Activated naive CD4-positive, alpha-beta T cell treated with anti-CD3 and anti-CD28 coated beads, Interleukin-2, amount 10 ng/mL, durations not matched to agents 7 days and 5 days (primary cell): ENCODE data around the gene UBQLN1.

Source experiments
- CTCF ChIA-PET: fragments of 350-600 bp; sonication (Branson Sonifier 250); formaldehyde crosslinking; loops from one replicate; lab custom pipeline; 2021; ENCODE audit warnings: antibody characterized with exemption; lab: Charles Lee
- DNase-seq: peaks from one replicate; pipeline ENCODE4 v3.0.0-alpha.2; 2020
- H3K27ac Mint-ChIP-seq: one replicate; pipeline ENCODE4 v1.8.0; 2021; ENCODE audit warnings: mild to moderate bottlenecking, moderate library complexity, mixed read lengths
- H3K27me3 Mint-ChIP-seq: one replicate; pipeline ENCODE4 v1.8.0; 2021; ENCODE audit warnings: mild to moderate bottlenecking, mixed read lengths
- H3K36me3 Mint-ChIP-seq: one replicate; pipeline ENCODE4 v1.8.0; 2021; ENCODE audit warnings: mixed read lengths
- H3K4me1 Mint-ChIP-seq: one replicate; pipeline ENCODE4 v1.8.0; 2021; ENCODE audit warnings: mixed read lengths
- H3K4me3 Mint-ChIP-seq: one replicate; pipeline ENCODE4 v1.8.0; 2021; ENCODE audit warnings: mild to moderate bottlenecking, moderate library complexity, mixed read lengths
- H3K9me3 Mint-ChIP-seq: one replicate; pipeline ENCODE4 v1.8.0; 2021; ENCODE audit warnings: mixed read lengths

Gene UBQLN1

DNA sequence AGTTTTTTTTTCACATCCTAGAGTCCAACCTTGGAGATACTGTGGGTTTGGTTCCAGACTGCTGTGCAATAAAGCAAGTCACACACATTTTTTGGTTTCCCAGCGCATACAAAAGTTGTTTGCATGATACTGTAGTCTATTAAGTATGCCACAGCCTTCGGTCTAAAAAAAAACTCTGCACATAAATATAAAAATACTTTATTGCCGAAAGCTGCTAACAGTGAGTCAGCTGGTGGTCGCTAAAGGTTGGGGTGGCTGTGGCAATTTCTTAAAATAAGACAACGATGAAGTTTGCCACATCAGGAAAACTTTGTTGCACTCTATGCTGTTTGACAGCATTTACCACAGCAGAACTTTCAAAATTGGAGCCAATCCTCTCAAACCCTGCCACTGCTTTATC, 37.4 kb downstream of the UBQLN1 start:
- H3K36me3 Mint-ChIP-seq, result peaks cover 51% of the 10 kb centered on the region
- no peak overlapping the region for H3K4me3 Mint-ChIP-seq
- H3K9me3 Mint-ChIP-seq, result no peaks in the 10 kb centered on the region
- no peaks in the 10 kb centered on the region for H3K27me3 Mint-ChIP-seq
- peaks cover 9% of the 10 kb centered on the region for H3K4me1 Mint-ChIP-seq
- CTCF ChIA-PET, result no interaction called here
- H3K27ac Mint-ChIP-seq, result peak overlapping the region; percentile 5
- DNase-seq, result no peak

DNA sequence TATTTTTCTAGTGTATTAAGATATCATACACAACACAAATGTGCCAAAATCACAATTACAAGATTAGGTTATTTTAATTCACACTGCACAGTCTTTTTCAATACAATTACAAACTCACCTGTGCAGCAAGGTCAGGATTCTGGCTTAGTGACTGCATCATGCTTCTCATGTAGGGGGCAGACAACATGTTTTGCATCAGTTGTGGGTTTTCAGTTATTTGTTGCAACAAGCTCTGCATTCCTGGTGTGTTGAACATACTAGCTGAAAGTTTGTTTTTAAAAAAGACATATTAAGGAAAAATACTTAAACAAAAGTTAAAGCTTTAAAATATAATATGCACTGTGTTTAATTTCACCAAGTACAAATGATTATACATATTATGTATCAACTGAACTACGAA, 38.7 kb downstream of the UBQLN1 start:
- H3K36me3 Mint-ChIP-seq, result peaks cover 49% of the 10 kb centered on the region
- no peak overlapping the region for H3K4me3 Mint-ChIP-seq
- no peak for DNase-seq
- CTCF ChIA-PET, result interaction anchor here (0.7 kb wide), 1 partner anchor 16 kb away, joined by 3 read pairs; no protein-coding TSS in a partner anchor
- no peaks in the 10 kb centered on the region for H3K27me3 Mint-ChIP-seq
- H3K4me1 Mint-ChIP-seq, result peaks cover 9% of the 10 kb centered on the region
- no peaks in the 10 kb centered on the region for H3K9me3 Mint-ChIP-seq
- no peak overlapping the region for H3K27ac Mint-ChIP-seq

DNA sequence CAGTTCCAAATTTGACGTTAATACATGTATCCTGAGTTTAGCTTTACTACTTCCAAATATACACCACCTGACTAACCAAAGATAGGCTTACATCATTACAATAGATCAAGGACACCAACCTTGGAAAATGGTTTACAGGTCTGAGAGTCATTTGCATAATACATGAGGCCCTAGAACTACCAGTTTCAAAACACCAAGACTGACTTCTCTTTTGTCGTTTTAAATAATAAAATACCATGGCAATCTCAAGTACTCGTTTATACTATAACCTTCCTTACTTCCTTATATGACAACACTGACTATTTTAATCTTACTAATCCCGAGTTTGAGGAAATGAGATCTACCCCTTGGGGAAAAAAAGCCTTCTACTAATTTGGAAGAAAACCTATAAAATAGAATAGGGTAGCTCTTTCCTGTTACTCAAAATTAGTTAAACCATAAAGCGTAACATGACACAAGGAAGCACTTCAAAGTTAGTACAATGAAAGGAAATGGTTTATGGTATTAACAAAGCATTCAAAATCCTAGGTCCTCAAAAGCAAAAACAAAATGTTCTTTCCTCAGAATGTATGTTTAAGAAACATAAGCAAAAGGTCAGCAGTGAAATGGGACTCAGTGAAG, 42.1 kb downstream of the UBQLN1 start:
- Mint-ChIP-seq H3K4me1 (peaks cover 9% of the 10 kb centered on the region), H3K27me3 (no peaks in the 10 kb centered on the region), H3K9me3 (no peaks in the 10 kb centered on the region), H3K27ac (no peak overlapping the region), H3K36me3 (peaks cover 45% of the 10 kb centered on the region), H3K4me3 (no peak overlapping the region)
- CTCF ChIA-PET, result interaction anchor here (0.9 to 2.1 kb wide), 2 partner anchors 14 to 17 kb away, joined by 4 to 9 read pairs; no protein-coding TSS in a partner anchor
- no peak for DNase-seq

DNA sequence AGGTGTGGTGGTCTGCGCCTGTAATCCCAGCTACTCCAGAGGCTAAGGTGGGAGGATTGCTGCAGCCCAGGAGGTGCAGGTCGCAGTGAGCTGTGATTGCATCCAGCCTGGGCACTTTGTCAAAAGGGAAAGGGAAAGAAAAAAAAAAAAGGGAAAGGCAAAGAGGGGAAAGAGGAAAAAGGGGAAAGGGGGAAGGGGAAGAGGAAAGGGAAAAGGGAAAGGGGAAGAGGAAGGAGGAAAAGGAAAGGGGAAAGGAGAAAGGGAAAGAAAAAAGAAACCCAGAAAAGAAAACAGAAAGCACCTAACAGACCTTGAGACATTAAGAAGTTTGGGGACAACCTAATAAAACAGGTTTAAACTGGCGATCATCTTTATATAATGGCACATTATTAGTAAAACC, 44.8 kb downstream of the UBQLN1 start:
- H3K27ac Mint-ChIP-seq, result peak overlapping the region; percentile 33
- H3K36me3 Mint-ChIP-seq, result peaks cover 50% of the 10 kb centered on the region
- CTCF ChIA-PET, result interaction anchor here (1.4 to 1.7 kb wide), 2 partner anchors 11 to 13 kb away, joined by 6 to 8 read pairs; no protein-coding TSS in a partner anchor
- H3K4me1 Mint-ChIP-seq, result peaks cover 9% of the 10 kb centered on the region
- no peak for DNase-seq
- H3K27me3 Mint-ChIP-seq, result no peaks in the 10 kb centered on the region
- no peak overlapping the region for H3K4me3 Mint-ChIP-seq
- no peaks in the 10 kb centered on the region for H3K9me3 Mint-ChIP-seq

DNA sequence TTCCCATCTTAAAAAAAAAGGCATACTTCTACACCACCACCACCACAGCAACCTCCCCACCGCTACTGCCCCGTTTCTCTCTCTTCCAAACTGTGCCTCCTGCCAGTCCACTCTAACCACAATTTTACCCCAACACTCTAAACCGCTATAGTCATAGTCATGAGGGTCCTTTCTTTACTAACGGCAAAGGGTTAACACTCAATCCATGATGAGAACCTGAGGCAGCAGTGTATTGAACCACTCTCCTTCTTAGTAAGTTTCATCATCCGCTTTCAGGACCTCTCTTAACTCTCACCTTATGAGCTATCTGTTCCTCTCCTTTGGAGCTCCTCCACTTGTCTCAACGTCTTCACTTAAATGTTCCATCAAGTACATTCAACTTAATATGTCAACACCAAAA, 50.8 kb downstream of the UBQLN1 start:
- Mint-ChIP-seq H3K9me3 (no peaks in the 10 kb centered on the region), H3K4me3 (no peak overlapping the region), H3K27me3 (no peaks in the 10 kb centered on the region), H3K4me1 (no peaks in the 10 kb centered on the region), H3K36me3 (peaks cover 39% of the 10 kb centered on the region), H3K27ac (no peak overlapping the region)
- no peak for DNase-seq
- CTCF ChIA-PET, result interaction anchor here (0.6 to 1.3 kb wide), 2 partner anchors 21 to 36 kb away, joined by 3 to 4 read pairs; no protein-coding TSS in a partner anchor

DNA sequence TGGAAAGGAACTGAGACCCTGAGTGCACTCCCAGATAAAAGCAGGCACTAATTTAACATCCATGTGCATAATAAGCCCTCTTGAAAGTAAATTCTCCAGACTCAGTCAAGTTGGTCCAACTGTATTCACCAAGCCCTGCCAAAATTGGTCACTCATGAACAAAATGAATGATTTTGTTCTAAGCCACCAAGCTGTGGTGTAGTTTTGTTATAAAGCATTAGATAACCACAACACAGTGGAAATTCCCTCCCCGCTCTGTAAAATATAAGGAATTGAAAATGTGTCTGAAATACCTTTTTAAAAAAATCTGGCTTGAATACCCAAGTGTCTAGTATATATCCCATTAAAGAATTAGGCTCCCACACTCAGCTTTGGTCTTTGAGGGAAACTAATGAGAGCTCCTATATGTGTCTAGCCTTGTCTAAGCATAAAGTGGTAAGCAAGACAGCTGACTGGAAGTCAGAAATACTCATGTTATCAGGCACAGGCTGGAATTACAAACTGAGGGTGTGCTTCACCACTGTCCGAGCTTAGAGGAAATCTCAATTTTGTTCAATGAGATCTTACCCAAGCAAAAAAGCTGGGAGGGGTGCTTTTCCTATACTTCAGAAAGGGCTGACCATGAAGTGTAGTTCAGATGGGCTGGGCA, 51.6 kb downstream of the UBQLN1 start:
- CTCF ChIA-PET, result interaction anchor here (0.6 to 1.3 kb wide), 2 partner anchors 22 to 36 kb away, joined by 3 to 4 read pairs; no protein-coding TSS in a partner anchor
- H3K4me3 Mint-ChIP-seq, result no peak overlapping the region
- no peaks in the 10 kb centered on the region for H3K4me1 Mint-ChIP-seq
- DNase-seq, result no peak
- no peak overlapping the region for H3K27ac Mint-ChIP-seq
- H3K36me3 Mint-ChIP-seq, result peaks cover 41% of the 10 kb centered on the region
- H3K27me3 Mint-ChIP-seq, result no peaks in the 10 kb centered on the region
- H3K9me3 Mint-ChIP-seq, result no peaks in the 10 kb centered on the region

DNA sequence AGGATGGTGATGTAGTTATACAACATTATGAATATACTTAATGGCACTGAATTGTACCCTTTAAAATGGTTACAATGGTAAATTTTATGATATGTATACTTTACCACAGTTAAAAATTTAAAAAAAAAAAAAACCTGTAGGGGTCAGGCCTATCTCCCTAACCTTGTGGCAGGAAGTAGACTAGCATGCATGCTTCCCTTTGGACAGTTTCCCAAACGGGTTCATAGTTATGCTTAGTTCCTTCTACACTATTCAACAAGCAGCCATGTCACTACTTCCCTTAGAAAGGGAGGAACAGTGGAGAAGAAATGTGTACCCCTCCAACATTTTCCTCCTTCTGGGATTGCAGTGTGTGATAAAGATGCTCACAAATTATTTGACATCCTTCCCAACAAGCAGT, 52.3 kb downstream of the UBQLN1 start:
- H3K4me1 Mint-ChIP-seq, result no peaks in the 10 kb centered on the region
- no peak overlapping the region for H3K27ac Mint-ChIP-seq
- no peaks in the 10 kb centered on the region for H3K9me3 Mint-ChIP-seq
- DNase-seq, result no peak
- H3K27me3 Mint-ChIP-seq, result no peaks in the 10 kb centered on the region
- no peak overlapping the region for H3K4me3 Mint-ChIP-seq
- H3K36me3 Mint-ChIP-seq, result peaks cover 42% of the 10 kb centered on the region
- CTCF ChIA-PET, result no interaction called here

DNA sequence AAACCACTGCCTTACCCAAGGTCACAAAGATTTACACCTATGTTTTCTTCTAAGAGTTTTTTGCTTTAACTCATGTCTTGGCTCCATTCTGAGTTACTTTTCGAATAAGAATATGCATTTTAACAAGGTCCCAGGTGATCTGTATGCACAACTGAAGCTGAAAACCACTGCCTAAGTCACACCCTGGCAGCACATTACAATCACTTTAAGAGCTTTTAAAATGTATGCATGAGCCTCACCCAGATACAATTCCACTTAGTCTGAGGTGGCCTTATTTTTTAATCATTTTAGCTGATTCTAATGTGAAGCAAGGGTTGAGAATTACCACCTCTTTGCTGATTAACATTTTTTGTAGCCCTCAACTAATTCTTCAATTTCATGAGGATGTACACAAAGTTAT, 55.3 kb downstream of the UBQLN1 start:
- CTCF ChIA-PET, result interaction anchor here (0.8 to 1.3 kb wide), 2 partner anchors 10 to 319 kb away, joined by 3 to 6 read pairs; no protein-coding TSS in a partner anchor
- H3K36me3 Mint-ChIP-seq, result peaks cover 34% of the 10 kb centered on the region

DNA sequence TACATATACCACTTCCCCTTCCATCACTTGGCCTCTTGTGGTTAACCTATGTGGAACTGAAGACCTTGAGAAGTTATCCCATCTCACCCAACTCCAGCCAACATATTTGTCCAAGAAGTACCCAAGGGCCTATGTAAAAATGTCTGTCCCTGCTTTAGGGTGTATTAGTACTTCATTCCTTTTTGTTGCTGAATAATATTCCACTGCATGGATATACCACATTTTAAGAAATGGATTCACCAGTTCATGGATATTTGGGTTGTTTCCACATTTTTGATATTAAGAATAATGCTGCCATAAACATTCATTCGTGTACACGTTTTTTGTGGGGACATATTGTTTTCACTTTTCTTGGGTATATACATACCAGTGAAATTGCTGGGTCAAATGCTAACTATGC, 56.2 kb downstream of the UBQLN1 start:
- DNase-seq, result no peak
- no peaks in the 10 kb centered on the region for H3K4me1 Mint-ChIP-seq
- H3K27me3 Mint-ChIP-seq, result no peaks in the 10 kb centered on the region
- no peaks in the 10 kb centered on the region for H3K9me3 Mint-ChIP-seq
- CTCF ChIA-PET, result interaction anchor here (1.3 kb wide), 1 partner anchor 11 kb away, joined by 6 read pairs; no protein-coding TSS in a partner anchor
- no peak overlapping the region for H3K27ac Mint-ChIP-seq
- H3K4me3 Mint-ChIP-seq, result no peak overlapping the region
- peaks cover 34% of the 10 kb centered on the region for H3K36me3 Mint-ChIP-seq

More for the DNA sequence above, 55.3 kb downstream of the UBQLN1 start:
- Mint-ChIP-seq H3K9me3 (no peaks in the 10 kb centered on the region), H3K27me3 (no peaks in the 10 kb centered on the region), H3K4me1 (no peaks in the 10 kb centered on the region), H3K4me3 (no peak overlapping the region), H3K27ac (no peak overlapping the region)
- no peak for DNase-seq

DNA sequence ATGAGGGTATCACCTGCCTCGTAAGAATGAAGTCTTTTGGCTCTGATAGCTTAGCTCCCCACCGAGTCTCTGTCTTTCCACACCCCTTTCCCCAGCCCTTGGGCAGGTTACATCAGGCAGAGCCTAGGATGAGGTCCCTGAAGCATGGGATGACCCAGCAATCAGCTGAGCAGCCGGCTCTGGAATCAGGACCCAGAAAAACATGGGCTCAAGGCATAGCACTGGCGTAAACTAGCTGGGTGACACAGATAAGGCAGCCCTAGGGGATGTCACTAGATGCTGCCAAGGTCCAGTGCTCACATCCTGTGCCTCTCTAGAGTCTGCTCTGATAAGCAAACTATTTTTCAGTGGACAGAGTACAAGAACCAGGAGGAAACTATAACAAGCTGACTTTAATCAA, 58.2 kb downstream of the UBQLN1 start:
- Mint-ChIP-seq H3K27me3 (no peaks in the 10 kb centered on the region), H3K9me3 (no peaks in the 10 kb centered on the region), H3K4me1 (no peaks in the 10 kb centered on the region), H3K27ac (no peak overlapping the region), H3K4me3 (no peak overlapping the region), H3K36me3 (peaks cover 23% of the 10 kb centered on the region)
- CTCF ChIA-PET, result interaction anchor here (0.9 to 3.9 kb wide), 20 partner anchors 8 to 322 kb away, joined by 3 to 40 read pairs (median 4); partner anchors contain the start of gene IDNK
- DNase-seq, result no peak

DNA sequence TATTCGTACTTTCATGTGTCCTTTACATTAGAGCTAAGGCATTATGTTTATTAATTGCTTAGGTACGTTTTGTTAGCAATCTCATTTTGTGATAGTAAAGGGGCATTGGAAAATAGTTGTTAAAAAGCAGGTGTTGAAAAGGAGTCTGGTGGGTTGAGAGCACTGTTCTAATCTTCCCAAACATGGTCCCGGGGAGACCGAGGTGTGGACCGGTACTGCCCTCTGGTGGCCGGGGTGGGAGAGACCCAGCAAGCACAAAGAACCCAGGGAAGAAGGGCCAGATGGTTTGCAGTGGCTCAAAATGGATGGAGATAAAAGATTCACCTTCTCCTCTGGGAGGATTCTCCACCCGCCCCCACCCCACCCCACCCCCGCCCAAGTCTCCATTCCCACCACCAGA, 58.7 kb downstream of the UBQLN1 start:
- Mint-ChIP-seq H3K36me3 (peaks cover 18% of the 10 kb centered on the region), H3K27ac (no peak overlapping the region), H3K4me1 (no peaks in the 10 kb centered on the region), H3K27me3 (no peaks in the 10 kb centered on the region), H3K9me3 (no peaks in the 10 kb centered on the region), H3K4me3 (no peak overlapping the region)
- peak; percentile 81 for DNase-seq
- CTCF ChIA-PET, result interaction anchor here (0.7 to 3.9 kb wide), 22 partner anchors 7 to 322 kb away, joined by 3 to 40 read pairs (median 4); partner anchors contain the start of gene IDNK

DNA sequence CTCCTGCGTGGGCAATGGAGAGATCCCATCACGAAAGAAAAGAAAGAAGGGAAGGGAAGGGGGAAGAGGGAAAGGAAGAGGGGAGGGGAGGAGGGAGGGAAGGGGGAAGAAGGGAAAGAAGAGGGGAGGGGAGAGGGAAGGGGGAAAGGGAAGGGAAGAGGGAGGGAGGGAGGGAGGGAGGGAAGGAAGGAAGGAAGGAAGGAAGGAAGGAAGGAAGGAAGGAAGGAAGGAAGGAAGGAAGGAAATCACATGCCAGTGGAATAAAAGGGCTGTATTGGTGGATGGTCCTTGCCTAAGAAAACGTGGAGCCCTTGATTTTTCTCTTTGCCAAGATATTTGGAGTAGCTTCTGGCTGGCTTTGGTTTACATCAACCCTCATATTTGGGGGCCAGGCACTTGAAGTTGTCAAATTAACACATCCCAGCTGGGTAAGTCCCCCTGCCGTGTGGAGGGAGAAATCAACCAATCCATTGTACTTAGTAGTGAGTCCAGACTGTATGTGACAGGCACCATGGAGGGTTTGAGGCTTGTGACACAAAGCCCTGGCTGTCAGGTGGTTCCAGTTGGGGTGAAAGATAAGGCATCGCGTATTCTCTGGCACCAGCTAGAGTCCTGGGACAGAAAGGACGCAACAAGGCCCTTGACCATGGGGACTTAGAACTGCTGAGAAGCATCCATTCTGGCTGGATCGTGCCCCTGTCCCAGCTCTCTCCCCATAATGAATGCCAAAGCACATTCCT, 61.1 kb downstream of the UBQLN1 start:
- no peak overlapping the region for H3K4me3 Mint-ChIP-seq
- no peaks in the 10 kb centered on the region for H3K4me1 Mint-ChIP-seq
- H3K27ac Mint-ChIP-seq, result no peak overlapping the region
- no peaks in the 10 kb centered on the region for H3K9me3 Mint-ChIP-seq
- H3K36me3 Mint-ChIP-seq, result peaks cover 13% of the 10 kb centered on the region
- CTCF ChIA-PET, result interaction anchor here (1.4 to 3.9 kb wide), 4 partner anchors 10 to 312 kb away, joined by 3 to 40 read pairs (median 4); no protein-coding TSS in a partner anchor
- DNase-seq, result no peak
- H3K27me3 Mint-ChIP-seq, result no peaks in the 10 kb centered on the region

DNA sequence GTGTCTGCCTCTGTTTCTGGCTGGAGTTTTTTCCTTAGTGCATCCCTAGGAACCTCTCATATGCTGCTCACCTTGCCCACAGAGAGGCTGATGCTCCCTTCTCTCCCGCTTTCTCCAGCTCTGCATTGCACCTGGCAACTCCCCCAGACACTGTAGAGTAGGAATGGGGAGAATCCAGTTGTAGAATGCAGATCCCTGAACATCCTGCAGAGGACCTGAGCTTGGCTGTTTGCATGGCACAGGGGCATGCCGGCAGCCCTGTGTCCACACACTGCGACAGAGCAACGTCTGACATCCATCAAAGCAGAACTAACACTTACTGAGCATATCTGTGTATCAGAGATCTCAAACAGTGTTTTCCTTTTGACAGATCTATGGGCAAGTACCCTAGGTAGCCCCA, 65.0 kb downstream of the UBQLN1 start:
- H3K27me3 Mint-ChIP-seq, result no peaks in the 10 kb centered on the region
- no peak overlapping the region for H3K4me3 Mint-ChIP-seq
- H3K36me3 Mint-ChIP-seq, result peaks cover 8% of the 10 kb centered on the region
- CTCF ChIA-PET, result interaction anchor here (2.0 kb wide), 1 partner anchor 22 kb away, joined by 4 read pairs; no protein-coding TSS in a partner anchor
- no peaks in the 10 kb centered on the region for H3K9me3 Mint-ChIP-seq
- no peaks in the 10 kb centered on the region for H3K4me1 Mint-ChIP-seq
- DNase-seq, result no peak
- no peak overlapping the region for H3K27ac Mint-ChIP-seq

DNA sequence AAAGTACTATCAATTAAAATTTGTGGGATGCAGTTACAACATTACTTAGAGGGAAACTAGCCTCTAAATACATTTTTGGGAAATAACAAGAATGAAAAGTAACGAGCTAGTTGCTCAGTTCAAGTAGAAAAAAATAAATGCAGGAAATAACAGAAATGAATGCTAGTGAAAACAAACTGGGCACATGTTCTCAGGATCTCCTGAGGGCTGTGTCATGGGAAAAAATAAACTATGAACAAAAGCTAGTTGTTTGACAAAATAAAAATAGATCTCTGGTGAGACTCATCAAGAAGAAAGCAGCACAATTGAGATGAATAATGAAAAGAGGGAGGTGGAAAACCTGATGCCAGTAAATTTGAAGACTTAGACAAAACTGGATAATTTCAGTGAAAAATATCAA, 68.5 kb downstream of the UBQLN1 start:
- peaks cover 13% of the 10 kb centered on the region for H3K36me3 Mint-ChIP-seq
- CTCF ChIA-PET, result interaction anchor here (1.7 kb wide), 1 partner anchor 10 kb away, joined by 8 read pairs; no protein-coding TSS in a partner anchor
- no peak for DNase-seq

More for the DNA sequence above, 68.5 kb downstream of the UBQLN1 start:
- no peaks in the 10 kb centered on the region for H3K27me3 Mint-ChIP-seq
- no peaks in the 10 kb centered on the region for H3K9me3 Mint-ChIP-seq
- H3K4me3 Mint-ChIP-seq, result no peak overlapping the region
- no peak overlapping the region for H3K27ac Mint-ChIP-seq
- H3K4me1 Mint-ChIP-seq, result no peaks in the 10 kb centered on the region
